Measurements from ENCODE around the gene MTCP1.
A peak's percentile ranks its signal among the peaks of the same experiment; 100 is the strongest.

MTCP1 gene

GRCh38 chrX:155070975-155071693 lies at the start of gene MTCP1, which contains the start of the genes BRCC3 and CMC4:
Gene MTCP1 (minus strand): TSS chrX:155071136. CDS start chrX:155066010, 5,126 bp downstream.
Gene BRCC3 (plus strand): TSS chrX:155071508. CDS start chrX:155071528, 20 bp downstream.
Gene CMC4 (minus strand): TSS chrX:155071136. CDS start chrX:155064023, 7,113 bp downstream.
- DNase-seq, result peak; percentile 89

GRCh38 chrX:155115174-155115819 lies 44.4 kb upstream of the MTCP1 start:
- DNase-seq, result no peak

GRCh38 chrX:155113097-155113496 lies 42.2 kb upstream of the MTCP1 start:
- no peak for DNase-seq

- no peak for DNase-seq
Observed at GRCh38 chrX:155112171-155112570, 41.2 kb upstream of the MTCP1 start.

GRCh38 chrX:155108427-155108826 lies 37.5 kb upstream of the MTCP1 start:
- no peak for DNase-seq

- no peak for DNase-seq
Observed at GRCh38 chrX:155105919-155106318, 35.0 kb upstream of the MTCP1 start.

GRCh38 chrX:155094468-155095061 lies 23.6 kb upstream of the MTCP1 start:
- peak; percentile 10 for DNase-seq

- DNase-seq, result no peak
Observed at GRCh38 chrX:155086961-155087735, 16.2 kb upstream of the MTCP1 start.

GRCh38 chrX:155086202-155086840 lies 15.4 kb upstream of the MTCP1 start:
- no peak for DNase-seq

GRCh38 chrX:155071694-155072280 lies 851 bp upstream of the MTCP1 start:
- DNase-seq, result peak; percentile 36

- DNase-seq, result no peak
Observed at GRCh38 chrX:155070663-155070974, 317 bp downstream of the MTCP1 start.

- no peak for DNase-seq
Observed at GRCh38 chrX:155070038-155070437, 898 bp downstream of the MTCP1 start.

GRCh38 chrX:155069414-155069813 lies 1.5 kb downstream of the MTCP1 start:
- no peak for DNase-seq

- no peak for DNase-seq
Observed at GRCh38 chrX:155068165-155068564, 2.8 kb downstream of the MTCP1 start.

GRCh38 chrX:155065035-155065734 lies 5.8 kb downstream of the MTCP1 start:
- no peak for DNase-seq

GRCh38 chrX:155061760-155062159 lies 9.2 kb downstream of the MTCP1 start:
- DNase-seq, result no peak

GRCh38 chrX:155056877-155057792 lies 13.8 kb downstream of the MTCP1 start:
- peak; percentile 33 for DNase-seq

- DNase-seq, result no peak
Observed at GRCh38 chrX:155056471-155056870, 14.5 kb downstream of the MTCP1 start.

- DNase-seq, result no peak
Observed at GRCh38 chrX:155055494-155055893, 15.4 kb downstream of the MTCP1 start.

- DNase-seq, result no peak
Observed at GRCh38 chrX:155054255-155054654, 16.7 kb downstream of the MTCP1 start.

- no peak for DNase-seq
Observed at GRCh38 chrX:155053656-155054055, 17.3 kb downstream of the MTCP1 start.

All from NCI-H1092 treated with DMSO at 0.1 percent for 48 hours (cell line).